IgD-negative memory B cell (primary cell): Measurements from ENCODE around the gene ZCCHC7. TPM values are rescaled to one million over a fixed set of nuclear protein-coding genes. Genes with fewer than 3 reads are reported as not detected.
"Not testable (repeated sequence)": the region's sequence is repeated elsewhere in the genome, so short reads cannot be mapped to it uniquely, and the experiment has no call there.

Experiments
- H3K27ac Mint-ChIP-seq, 3 donors: one replicate each; pipeline ENCODE4 v1.8.0; 2020 to 2022; ENCODE audit warnings: mild to moderate bottlenecking in 3 of 3, mixed read lengths in 3 of 3, moderate library complexity in 1 of 3
- H3K27me3 Mint-ChIP-seq: one replicate; pipeline ENCODE4 v1.8.0; 2021; ENCODE audit warnings: mixed read lengths
- H3K36me3 Mint-ChIP-seq: one replicate; pipeline ENCODE4 v1.8.0; 2020; ENCODE audit warnings: mild to moderate bottlenecking, mixed read lengths
- H3K4me1 Mint-ChIP-seq, 3 donors: one replicate each; pipeline ENCODE4 v1.8.0; 2020 to 2022; ENCODE audit warnings: mixed read lengths in 3 of 3, mild to moderate bottlenecking in 1 of 3
- H3K4me3 Mint-ChIP-seq, 4 donors: one replicate each; pipeline ENCODE4 v1.8.0; 2020 to 2022; ENCODE audit warnings: mild to moderate bottlenecking in 4 of 4, mixed read lengths in 4 of 4, moderate library complexity in 3 of 4
- H3K9me3 Mint-ChIP-seq, 3 donors: one replicate each; pipeline ENCODE4 v1.8.0; 2020 to 2021; ENCODE audit warnings: mixed read lengths in 3 of 3, mild to moderate bottlenecking in 1 of 3
- polyA plus RNA-seq: library from polyadenylated mRNA; unstranded; fragments of 300-500 nt; fragmentation: Illumina TruSeq; gene quantifications from one replicate; pipeline ENCODE4 v1.2.3, GENCODE V29; 2021

Gene ZCCHC7
- polyA plus RNA-seq: 76.8 TPM

GRCh38 chr9:37119907-37120842 lies at the start of gene ZCCHC7:
Gene ZCCHC7 (plus strand): TSS chr9:37120574.
- no peaks in the 10 kb centered on the region for H3K27me3 Mint-ChIP-seq
- peaks cover 3% of the 10 kb centered on the region for H3K36me3 Mint-ChIP-seq
- peak within 1 kb of the TSS; percentile 97 to 99 (median 99) for H3K27ac Mint-ChIP-seq
- peaks cover 27 to 32% (median 32%) of the 10 kb centered on the region in 3 donors for H3K4me1 Mint-ChIP-seq
- peak within 1 kb of the TSS; percentile 97 to 100 (median 100) for H3K4me3 Mint-ChIP-seq
- H3K9me3 Mint-ChIP-seq: peaks cover 0 to 4% (median 0%) of the 10 kb centered on the region in 3 donors

DNA sequence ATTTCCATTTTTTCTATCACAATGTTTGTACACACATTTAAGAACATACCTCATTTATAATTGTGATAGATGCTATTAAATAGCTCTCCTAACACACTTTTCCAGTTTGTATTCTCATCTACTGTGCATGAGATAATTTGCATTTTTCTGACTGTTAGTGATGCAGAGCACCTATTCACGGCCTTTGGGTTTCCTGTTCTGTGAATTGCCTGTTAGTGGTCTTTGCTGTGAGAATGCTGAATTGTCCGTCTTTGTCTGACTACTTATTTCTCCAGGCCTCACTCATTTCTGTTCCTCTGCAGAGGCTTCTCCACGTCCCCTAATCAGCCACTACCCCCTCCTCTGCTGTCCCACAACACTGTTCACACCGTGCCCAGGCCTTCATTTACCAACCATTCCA lies 45.6 kb upstream of the ZCCHC7 start:
- H3K27ac Mint-ChIP-seq: peak overlapping the region; percentile 1 to 87 (median 11)
- peak overlapping the region; percentile 15 to 82 (median 65) for H3K4me3 Mint-ChIP-seq
- H3K4me1 Mint-ChIP-seq: peaks cover 18 to 32% (median 31%) of the 10 kb centered on the region in 3 donors
- not testable (repeated sequence) for H3K9me3 Mint-ChIP-seq, H3K27me3 Mint-ChIP-seq, H3K36me3 Mint-ChIP-seq

DNA sequence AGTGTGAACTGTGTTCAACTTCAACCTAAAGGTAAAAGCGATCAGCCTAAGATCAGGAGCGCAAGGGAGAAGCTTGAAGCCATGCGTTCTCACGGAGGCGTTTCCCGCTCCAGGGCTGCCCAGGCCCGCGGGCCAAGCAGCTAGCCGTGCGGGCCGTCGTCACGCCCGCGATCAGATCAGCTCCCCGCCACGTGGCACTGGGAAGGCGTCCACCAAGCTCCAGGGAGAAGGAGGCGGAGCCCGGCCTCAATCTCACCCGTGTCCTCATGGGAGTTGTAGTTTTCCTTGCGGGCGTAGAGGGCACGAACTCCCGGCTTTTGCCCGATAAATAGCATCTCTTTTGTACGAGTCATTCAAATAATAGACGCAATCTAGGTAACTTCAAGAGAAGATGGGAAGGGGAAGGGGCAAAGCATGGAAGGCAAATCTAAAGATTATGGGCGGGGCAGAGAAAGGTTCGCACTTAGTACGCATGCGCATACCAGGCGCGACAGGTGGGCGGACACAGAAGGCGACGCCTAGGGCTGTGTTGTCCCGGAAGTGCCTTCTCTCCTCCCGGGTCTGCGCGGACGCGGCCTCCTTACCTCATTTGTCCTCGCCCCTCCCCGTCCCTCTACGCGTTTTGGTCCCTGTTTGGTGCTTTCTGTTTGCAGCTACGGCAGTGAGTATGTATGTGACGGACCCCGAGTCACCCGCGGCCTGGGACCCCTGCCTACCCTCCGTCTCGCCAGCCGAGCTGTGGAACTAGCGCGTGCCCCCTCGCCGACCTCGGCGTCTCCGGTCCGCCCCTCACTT lies 40.8 kb upstream of the ZCCHC7 start:
- Mint-ChIP-seq H3K4me3 (peak overlapping the region; percentile 96 to 99 (median 98)), H3K9me3 (no peaks in the 10 kb centered on the region), H3K4me1 (peaks cover 36 to 51% (median 51%) of the 10 kb centered on the region in 3 donors), H3K27me3 (peaks cover 3% of the 10 kb centered on the region), H3K36me3 (no peaks in the 10 kb centered on the region), H3K27ac (peak overlapping the region; percentile 95 to 99 (median 96))

- not testable (repeated sequence) for H3K36me3 Mint-ChIP-seq
- peak overlapping the region; percentile 96 to 99 (median 98) for H3K4me3 Mint-ChIP-seq
These were observed 40.2 kb upstream of the ZCCHC7 start for GRCh38 chr9:37080165-37080628.

DNA sequence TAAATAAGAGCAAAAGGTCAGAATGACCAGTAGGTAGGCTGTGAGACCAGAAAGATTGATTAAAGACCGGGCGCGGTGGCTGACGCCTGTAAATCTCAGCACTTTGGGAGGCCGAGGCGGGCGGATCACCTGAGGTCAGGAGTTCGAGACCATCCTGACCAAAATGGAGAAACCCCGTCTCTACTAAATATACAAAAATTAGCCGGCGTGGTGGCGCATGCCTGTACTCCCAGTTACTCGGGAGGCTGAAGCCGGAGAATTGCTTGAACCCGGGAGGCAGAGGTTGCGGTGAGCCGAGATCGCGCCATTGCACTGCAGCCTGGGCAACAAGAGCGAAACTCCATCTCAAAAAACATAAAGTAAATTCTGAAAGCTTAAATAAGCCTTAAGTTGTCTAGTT lies 38.9 kb upstream of the ZCCHC7 start:
- H3K27me3 Mint-ChIP-seq, H3K9me3 Mint-ChIP-seq, H3K36me3 Mint-ChIP-seq: not testable (repeated sequence)
- H3K4me3 Mint-ChIP-seq: peak overlapping the region in 3 of 4 donors; percentile 96 to 99 (median 98)
- H3K27ac Mint-ChIP-seq: peak overlapping the region; percentile 49 to 99 (median 96)
- peaks cover 37 to 56% (median 53%) of the 10 kb centered on the region in 3 donors for H3K4me1 Mint-ChIP-seq

More at GRCh38 chr9:37080165-37080628, 40.2 kb upstream of the ZCCHC7 start:
- not testable (repeated sequence) for H3K27me3 Mint-ChIP-seq, H3K9me3 Mint-ChIP-seq
- Mint-ChIP-seq H3K27ac (peak overlapping the region; percentile 95 to 99 (median 96)), H3K4me1 (peaks cover 36 to 51% (median 51%) of the 10 kb centered on the region in 3 donors)

DNA sequence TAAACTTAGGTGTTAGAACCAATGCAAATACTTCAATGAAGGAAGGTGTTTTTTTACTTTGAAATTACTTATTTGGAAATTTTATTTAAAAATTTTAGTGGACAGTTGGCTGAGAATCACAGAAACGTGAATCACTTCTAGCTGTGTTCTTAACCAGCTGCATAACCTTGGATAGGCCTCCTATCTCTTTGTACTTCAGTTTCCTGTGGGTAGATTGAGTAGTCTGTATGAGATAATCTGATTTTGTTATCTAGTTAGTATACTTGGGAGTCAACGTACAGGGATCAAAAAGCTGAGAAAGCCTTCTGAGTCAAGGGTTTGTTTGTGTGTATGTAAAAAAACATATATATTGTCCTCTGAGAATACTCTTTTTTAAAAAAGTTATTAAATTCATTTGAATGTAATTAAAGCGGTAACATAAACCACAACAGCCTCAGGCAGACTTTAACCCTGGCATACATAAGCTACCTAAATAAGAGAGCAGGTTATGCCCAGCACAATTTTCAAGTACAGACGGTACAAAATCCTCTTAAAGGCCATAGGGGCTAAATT lies 38.1 kb upstream of the ZCCHC7 start:
- H3K27me3 Mint-ChIP-seq: no peaks in the 10 kb centered on the region

DNA sequence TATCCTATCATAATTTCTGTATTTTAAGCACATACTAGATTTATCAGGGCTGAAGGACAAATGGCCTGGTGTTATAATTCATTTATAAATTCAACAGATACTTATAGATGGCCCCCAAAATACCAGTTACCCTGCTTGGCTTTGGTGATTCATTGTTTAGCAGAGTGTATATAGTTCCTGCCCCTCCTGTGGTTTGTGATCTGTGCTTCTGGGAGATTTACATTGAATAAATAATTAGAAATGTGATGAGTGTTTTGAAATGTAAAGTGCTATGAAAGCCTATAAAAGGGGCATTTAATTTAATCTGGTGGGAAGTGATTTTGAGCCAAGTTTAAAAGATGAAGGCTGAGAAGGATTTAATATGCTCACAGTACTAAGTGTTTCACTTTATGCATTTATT lies 36.7 kb upstream of the ZCCHC7 start:
- Mint-ChIP-seq H3K4me3 (peak overlapping the region in 3 of 4 donors; percentile 47 to 73 (median 50)), H3K36me3 (peaks cover 7% of the 10 kb centered on the region), H3K4me1 (peaks cover 46 to 60% (median 58%) of the 10 kb centered on the region in 3 donors), H3K27ac (peak overlapping the region in 1 of 3 donors; percentile 11), H3K9me3 (no peaks in the 10 kb centered on the region), H3K27me3 (no peaks in the 10 kb centered on the region)

More for the DNA sequence above, 38.1 kb upstream of the ZCCHC7 start:
- Mint-ChIP-seq H3K4me3 (peak overlapping the region in 3 of 4 donors; percentile 96 to 99 (median 98)), H3K27ac (peak overlapping the region in 1 of 3 donors; percentile 67), H3K4me1 (peaks cover 42 to 60% (median 56%) of the 10 kb centered on the region in 3 donors), H3K9me3 (no peaks in the 10 kb centered on the region), H3K36me3 (peaks cover 7% of the 10 kb centered on the region)

DNA sequence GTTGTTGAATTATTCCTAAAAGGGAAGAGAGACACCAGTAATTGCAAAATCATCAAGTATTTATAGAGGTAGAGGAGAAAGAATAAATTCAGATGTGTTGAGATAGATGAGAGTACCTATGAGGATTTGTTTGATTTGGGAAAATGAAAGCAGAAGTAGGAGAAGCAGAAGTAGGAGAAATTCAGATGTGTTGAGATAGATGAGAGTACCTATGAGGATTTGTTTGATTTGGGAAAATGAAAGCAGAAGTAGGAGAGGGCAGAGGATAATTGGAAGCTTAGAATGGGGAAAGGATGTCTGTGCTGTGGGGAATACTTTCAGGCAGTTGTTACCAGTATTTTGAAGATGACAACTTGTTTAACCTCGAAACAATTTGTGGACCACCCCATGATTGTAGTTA lies 35.1 kb upstream of the ZCCHC7 start:
- Mint-ChIP-seq H3K36me3 (peaks cover 7% of the 10 kb centered on the region), H3K4me3 (peak overlapping the region in 2 of 4 donors; percentile 22 to 75), H3K4me1 (peaks cover 46 to 58% (median 53%) of the 10 kb centered on the region in 3 donors), H3K27me3 (no peaks in the 10 kb centered on the region), H3K9me3 (no peaks in the 10 kb centered on the region), H3K27ac (peak overlapping the region in 2 of 3 donors; percentile 14 to 25)

GRCh38 chr9:37092714-37093295 lies 27.6 kb upstream of the ZCCHC7 start:
- not testable (repeated sequence) for H3K36me3 Mint-ChIP-seq, H3K27ac Mint-ChIP-seq, H3K9me3 Mint-ChIP-seq, H3K4me3 Mint-ChIP-seq, H3K27me3 Mint-ChIP-seq
- peaks cover 2 to 14% (median 7%) of the 10 kb centered on the region in 3 donors for H3K4me1 Mint-ChIP-seq

GRCh38 chr9:37094751-37095150 lies 25.6 kb upstream of the ZCCHC7 start:
- H3K4me3 Mint-ChIP-seq: no peak overlapping the region
- H3K4me1 Mint-ChIP-seq: peaks cover 0 to 10% (median 3%) of the 10 kb centered on the region in 3 donors
- H3K36me3 Mint-ChIP-seq: no peaks in the 10 kb centered on the region
- no peaks in the 10 kb centered on the region for H3K27me3 Mint-ChIP-seq
- H3K9me3 Mint-ChIP-seq: no peaks in the 10 kb centered on the region
- H3K27ac Mint-ChIP-seq: no peak overlapping the region

DNA sequence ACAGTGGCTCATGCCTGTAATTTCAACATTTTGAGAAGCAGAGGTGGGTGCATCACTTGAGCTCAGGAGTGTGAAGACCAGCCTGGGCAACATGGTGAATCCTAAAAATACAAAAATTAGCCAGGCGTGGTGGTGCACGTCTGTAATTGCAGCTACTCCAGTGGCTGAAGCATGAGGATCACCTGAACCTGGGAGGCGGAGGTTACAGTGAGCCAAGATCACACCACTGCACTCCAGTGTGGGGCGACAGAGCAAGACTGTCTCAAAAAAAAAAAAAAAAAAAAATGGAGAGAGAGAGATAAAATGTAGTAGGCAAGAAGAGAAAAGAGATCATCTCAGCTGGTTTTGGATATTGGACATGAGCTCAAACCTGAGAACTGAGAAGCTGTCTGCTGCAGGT lies 23.7 kb upstream of the ZCCHC7 start:
- peak overlapping the region in 1 of 3 donors; percentile 37 for H3K27ac Mint-ChIP-seq
- peaks cover 15 to 20% (median 19%) of the 10 kb centered on the region in 3 donors for H3K4me1 Mint-ChIP-seq
- no peaks in the 10 kb centered on the region for H3K36me3 Mint-ChIP-seq
- no peak overlapping the region for H3K4me3 Mint-ChIP-seq
- H3K9me3 Mint-ChIP-seq: no peaks in the 10 kb centered on the region
- no peaks in the 10 kb centered on the region for H3K27me3 Mint-ChIP-seq

DNA sequence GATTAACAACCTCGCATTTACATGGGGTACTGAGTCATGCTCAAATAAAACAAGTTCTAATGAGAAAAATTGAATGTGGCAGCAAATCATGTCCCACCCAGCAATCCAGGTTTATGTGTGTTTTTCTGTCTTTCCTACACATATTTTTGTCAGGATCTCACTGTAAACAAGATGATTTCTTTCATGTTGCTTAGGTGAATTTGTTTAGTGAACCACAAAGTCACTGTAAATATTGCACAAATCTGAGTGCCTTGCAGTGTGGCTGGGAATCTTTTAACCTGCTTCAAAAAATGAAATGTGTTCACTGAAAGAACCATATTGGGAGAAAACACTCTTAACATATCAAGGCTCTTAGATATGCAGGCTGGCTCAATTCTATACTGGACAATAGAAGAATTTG lies 23.1 kb upstream of the ZCCHC7 start:
- Mint-ChIP-seq H3K4me1 (peaks cover 17 to 25% (median 22%) of the 10 kb centered on the region in 3 donors), H3K9me3 (no peaks in the 10 kb centered on the region), H3K36me3 (no peaks in the 10 kb centered on the region), H3K4me3 (no peak overlapping the region), H3K27ac (peak overlapping the region in 2 of 3 donors; percentile 37 to 70), H3K27me3 (no peaks in the 10 kb centered on the region)

- Mint-ChIP-seq H3K27ac (peak overlapping the region in 1 of 3 donors; percentile 48), H3K4me3 (peak overlapping the region in 2 of 4 donors; percentile 47 to 84), H3K27me3 (no peaks in the 10 kb centered on the region), H3K36me3 (no peaks in the 10 kb centered on the region), H3K4me1 (peaks cover 20 to 36% (median 27%) of the 10 kb centered on the region in 3 donors), H3K9me3 (no peaks in the 10 kb centered on the region)
These were observed 20.0 kb upstream of the ZCCHC7 start for GRCh38 chr9:37100327-37100726.

- Mint-ChIP-seq H3K27me3 (no peaks in the 10 kb centered on the region), H3K4me1 (peaks cover 20 to 36% (median 27%) of the 10 kb centered on the region in 3 donors), H3K4me3 (peak overlapping the region in 2 of 4 donors; percentile 47 to 84), H3K36me3 (no peaks in the 10 kb centered on the region), H3K27ac (peak overlapping the region in 2 of 3 donors; percentile 33 to 48), H3K9me3 (no peaks in the 10 kb centered on the region)
These were observed 19.6 kb upstream of the ZCCHC7 start for GRCh38 chr9:37100741-37101140.
